ENCODE results near the gene MYOM1.
"Not testable (repeated sequence)": the region's sequence is repeated elsewhere in the genome, so short reads cannot be mapped to it uniquely, and the experiment has no call there.

The MYOM1 gene

DNA sequence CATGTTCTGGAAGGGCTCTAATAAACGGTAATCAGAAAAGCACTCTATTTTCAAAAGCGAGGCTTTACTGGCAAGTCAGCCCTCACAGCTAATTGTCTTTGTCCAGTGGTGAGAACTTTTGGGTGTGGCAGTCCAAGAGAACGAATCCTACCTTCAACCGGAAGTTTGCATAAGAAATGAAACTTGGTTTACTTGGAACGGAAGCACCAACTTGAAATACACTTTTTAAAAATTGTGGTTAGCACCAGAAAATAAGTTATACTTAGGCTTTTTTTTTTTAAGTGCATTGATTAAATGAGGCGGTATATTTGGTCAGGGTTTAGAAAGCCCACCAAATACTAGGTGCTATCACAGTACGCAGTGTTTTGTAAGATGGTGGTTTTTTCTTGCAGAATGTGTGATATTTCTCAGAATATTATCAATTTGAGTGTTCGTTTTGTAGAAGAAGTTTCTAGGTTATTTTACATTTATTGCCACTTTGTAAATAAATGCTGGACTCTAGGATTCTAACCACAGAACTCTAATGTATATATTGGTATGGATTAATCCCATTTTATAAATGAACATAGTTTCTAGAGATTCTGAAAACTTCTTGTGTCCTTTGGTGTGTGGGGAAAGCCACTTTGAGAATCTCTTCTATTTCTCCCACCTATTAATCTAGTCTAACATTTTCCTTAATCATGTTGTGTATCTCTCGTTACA is 29.0 kb upstream of the MYOM1 start:
- DNase-seq = no peak

DNA sequence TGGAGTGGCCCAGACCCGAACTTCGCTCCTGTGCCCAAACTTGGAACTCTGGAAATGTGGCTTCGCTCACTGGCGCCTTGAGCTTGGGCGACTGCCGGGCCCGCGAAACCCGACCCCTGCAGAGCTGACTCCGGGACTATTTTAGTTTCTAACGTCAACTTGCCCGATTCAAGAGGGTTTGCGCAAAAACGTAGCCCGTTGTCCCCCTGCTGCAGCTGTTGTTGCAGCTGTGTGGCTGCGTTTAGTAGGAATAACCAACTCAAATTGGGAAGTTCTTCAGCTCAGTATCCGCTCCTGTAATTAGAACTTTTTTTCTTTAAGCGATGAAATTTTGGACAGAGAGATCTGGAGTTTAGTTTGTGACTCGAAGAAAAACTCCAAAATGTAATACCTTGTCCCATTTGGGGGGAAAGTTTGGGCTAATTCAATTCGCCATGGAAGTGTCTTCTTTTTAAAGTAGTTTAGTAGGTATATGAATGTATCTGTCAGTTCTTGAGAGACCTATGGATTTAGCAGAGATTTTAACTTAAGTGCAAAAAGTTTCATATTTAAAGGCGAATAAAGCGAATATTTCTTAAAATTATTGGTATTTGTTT is 28.4 kb upstream of the MYOM1 start:
- no peak for DNase-seq

DNA sequence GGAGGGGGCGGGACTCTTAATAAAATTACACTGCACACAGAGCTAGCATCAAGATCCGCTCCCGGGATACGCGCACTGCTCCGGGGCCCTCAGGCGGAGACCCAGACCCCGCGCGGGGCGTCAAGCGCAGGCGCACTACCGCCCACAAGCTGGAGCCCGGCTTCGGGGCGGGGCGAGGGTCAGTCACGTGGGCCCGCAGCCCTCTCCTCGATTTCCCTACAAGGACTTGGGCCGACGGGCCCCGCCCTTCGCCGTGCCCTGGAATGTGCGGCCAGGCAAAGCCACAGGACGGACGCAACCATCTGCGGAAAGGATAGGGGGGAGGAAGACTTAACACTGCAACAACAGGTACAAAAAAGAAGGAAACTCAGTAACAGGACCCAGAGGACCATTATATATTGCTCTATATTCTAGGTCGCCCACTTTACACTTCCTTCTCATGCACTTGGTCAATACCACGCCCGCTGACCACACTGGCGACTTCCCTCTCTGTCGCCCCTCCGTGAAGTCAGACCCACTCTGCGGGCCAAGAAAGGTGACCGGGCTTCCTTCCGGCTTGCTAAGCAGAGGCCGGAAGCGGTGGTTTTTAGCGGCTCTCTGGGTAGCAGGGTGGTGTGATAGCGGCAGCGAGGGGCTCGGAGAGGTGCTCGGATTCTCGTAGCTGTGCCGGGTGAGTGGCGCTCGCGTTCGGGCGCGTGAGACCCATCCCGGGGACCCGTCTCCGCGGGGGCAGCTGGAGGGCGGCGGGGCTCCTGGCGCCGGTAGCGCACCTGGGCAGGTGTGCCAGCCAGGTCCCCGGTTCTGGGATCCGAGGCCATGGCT is 27.7 kb upstream of the MYOM1 start, which contains the start of gene MYL12A:
Gene MYL12A, plus strand, starts transcription at position 562 of the 822 bp plus-strand sequence. CDS start 5,447 bp downstream, outside the sequence.
- peak; percentile 83 for DNase-seq

DNA sequence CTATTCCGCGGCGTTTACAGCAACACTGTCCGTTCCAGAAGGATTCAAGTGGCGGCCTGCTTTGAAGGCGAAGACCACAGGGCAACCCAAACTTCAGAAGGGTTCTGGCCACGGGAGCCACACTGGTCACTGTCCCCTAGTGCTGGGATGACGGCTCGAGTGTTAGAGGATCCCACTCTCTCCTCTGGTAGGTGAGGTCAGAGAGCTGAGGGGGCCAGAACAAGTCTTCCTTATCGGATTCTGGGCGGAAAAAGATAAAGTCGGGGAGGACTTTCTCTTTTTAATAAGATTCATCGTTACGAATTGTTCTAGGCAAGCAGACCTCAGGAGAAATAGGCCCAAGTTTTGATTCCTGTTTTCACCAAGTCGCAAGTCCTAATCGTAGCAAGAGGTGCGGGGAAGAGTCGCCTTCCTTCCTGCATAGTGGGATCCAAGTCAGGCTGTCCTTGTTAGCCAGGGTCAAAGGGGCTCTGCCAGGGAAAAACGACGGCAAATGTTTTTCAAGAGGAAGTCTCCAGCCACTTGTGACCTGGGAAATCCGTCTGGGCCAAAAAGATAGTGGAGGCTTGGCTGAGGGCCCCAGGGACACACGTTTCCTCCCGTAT is 27.0 kb upstream of the MYOM1 start:
- no peak for DNase-seq

DNA sequence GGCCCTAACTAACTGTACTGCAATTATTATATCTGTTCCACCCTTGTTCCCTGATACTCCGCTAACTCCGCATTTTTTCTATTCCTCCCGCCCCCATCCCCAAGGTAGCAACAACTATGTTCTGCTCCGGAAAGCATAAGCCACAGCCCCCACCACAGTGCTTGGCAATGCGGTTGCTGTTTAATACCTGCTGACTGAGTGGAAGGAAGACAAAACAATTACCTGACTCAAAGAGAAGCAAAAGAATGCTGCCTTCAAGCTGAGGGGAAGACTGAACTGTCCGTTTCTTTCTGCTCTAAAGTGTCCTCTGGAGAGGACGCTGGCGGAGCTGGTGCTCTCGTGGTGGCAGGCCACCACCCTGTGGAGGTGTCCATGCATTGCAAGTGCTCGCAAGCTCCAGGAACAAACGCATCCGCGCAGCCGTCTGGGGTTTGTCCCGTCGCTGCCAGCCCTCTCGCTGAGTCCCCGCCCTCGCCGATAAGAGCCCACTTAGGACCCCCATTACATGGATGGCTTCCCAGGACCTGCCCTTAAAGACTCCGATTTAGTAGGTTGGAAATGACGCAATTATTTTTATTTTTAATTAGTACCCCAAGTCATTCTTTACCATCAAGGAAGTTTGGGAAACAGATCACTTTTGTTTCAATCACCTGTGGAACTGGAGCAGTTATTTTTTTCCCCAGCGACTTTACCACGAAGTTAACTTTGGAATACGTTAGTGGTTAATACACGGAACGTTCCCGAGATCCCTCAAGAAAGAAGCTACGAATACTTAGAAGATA is 26.3 kb upstream of the MYOM1 start:
- peak; percentile 43 for DNase-seq

DNA sequence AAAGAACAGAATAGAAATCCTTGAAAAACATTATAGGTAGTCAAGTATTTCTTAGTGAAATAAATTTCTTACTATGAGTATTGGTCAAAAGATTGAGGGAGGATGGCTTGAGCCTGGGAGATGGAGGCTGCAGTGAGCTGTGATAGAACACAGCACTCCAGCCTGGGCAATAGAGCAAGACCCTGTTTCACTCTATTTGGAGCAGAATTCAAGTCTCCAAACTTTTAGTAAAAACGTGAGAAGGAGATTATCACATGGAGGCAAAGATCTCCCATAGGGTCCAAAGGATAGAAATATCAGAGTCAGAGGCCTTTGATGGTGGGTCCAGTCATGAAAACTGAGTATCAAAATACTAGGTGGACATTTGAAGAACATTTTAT is 25.4 kb upstream of the MYOM1 start:
- DNase-seq = no peak

DNA sequence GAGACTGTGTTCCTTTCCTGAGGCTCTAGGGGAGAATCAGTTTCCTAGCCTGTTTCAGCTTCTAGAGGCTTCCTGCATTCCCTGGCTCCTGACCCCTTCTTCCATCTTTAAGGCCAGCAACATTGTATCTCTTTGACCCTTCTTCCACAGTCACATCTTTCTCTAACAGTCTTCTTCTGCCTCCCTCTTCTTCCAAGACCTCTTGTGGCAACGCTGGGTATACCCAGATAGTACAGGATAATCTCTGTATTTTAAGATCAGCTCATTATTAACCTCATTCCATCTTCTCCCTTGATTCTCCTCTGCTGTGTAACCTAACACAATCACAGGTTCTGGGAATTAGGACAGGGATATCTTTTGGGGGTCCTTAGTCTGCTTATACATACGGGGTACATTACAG is 19.0 kb upstream of the MYOM1 start:
- DNase-seq = no peak

DNA sequence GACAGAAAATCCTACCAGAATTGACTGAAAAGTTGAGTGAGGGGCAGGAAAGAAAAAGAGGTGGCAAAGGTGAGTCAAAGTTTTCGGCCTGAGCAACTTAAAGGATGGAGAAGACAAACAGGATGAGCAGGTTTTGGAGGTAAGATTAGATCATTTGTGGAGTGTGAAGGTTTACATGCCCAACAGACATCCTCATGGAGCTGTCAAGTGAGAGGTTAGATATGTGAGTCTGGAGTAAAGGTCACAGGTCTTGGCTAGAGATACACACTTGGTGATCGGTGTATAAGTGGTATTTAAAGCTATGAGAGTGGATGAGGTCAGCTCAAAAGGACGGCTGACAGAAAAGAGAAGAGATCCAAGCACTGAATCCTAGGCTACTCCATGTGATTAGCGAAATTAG is 16.7 kb upstream of the MYOM1 start:
- no peak for DNase-seq

DNA sequence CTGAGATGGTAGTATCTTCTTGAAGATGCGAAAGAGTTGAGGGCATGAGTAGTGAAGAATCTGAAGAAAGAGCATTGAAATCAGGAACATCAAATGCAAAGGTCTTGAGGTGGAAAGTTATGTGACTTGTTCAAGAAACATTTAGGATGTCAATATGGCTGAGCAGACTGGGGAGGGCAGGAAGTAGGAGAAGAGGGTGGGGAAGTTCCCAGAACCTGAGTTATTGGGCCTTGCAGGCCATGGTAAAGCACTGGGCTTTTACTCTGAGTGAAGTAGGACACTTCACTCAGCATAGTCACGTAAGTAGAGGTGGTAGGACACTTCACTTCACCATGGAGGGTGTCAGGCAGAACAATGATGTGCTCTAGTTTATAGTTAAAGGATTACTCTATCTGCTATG is 16.1 kb upstream of the MYOM1 start:
- no peak for DNase-seq

DNA sequence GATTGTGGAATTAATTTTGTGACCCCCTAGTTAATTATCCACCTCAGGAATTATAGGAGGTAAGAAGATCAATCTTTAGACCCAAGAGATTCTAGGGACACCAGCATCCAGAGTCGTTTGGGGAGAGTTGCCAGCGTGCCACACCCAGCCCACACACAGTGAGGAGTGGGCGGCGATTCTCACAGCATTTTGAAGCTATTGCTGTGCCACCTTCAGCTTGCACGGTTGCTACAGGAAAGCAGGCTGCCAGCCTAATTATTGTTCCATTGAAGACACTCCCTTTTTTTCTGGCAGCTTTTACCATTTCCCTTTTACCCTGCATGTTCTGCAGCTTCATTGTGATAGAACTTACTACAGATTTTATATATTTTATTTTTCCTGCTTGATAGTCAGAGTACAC is 14.7 kb upstream of the MYOM1 start:
- no peak for DNase-seq

DNA sequence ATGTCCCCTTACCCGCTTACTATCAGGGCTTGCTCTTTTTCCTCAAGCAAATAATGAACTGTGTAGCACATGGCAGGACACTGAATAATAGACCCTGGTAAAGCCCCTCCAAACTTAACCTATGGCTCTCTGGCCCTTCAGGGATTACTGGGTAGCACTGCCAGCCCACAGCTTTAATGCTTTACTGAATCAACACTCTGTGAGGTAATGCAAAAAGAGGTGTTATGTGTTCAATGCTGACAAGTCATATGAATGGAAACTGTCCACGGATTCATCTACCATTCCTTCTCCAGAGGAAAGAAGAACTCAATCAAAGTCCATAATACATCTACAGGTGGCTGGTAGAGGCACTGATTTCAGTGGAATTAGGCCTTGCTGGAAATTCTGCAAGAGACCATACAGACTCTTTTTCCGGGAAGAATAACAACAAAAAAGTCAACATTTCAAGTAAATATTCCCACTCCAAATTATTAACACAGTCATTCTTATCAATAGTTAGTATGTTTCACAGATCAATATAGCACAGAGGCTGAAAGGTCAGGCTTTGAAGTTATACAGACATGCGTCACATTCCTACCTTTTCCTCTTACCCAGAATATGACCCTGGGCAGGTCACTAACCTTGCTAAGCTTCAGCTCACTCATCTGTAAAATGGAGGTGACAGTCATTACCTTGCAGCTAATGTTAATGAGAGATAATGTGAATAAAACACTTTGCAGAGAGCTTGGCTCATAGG is 13.8 kb upstream of the MYOM1 start:
- no peak for DNase-seq

DNA sequence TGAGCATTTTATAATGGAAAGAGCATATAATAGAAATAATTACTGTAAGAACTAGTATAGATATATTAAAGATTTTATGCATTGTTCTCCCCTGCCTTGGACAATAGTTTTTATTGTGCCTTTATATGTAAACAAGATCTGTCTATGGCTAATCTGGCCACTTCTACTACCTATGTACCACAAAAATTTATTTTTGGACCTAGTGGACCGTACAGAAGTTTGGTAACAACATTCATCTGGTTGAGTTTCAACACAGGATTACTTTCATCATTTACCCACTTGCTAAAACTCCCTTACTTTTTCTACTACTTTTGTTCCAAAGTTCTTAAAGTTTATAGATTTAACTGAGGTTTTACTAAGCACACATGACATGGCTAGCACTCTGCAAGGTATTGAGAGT is 13.2 kb upstream of the MYOM1 start:
- DNase-seq = no peak

DNA sequence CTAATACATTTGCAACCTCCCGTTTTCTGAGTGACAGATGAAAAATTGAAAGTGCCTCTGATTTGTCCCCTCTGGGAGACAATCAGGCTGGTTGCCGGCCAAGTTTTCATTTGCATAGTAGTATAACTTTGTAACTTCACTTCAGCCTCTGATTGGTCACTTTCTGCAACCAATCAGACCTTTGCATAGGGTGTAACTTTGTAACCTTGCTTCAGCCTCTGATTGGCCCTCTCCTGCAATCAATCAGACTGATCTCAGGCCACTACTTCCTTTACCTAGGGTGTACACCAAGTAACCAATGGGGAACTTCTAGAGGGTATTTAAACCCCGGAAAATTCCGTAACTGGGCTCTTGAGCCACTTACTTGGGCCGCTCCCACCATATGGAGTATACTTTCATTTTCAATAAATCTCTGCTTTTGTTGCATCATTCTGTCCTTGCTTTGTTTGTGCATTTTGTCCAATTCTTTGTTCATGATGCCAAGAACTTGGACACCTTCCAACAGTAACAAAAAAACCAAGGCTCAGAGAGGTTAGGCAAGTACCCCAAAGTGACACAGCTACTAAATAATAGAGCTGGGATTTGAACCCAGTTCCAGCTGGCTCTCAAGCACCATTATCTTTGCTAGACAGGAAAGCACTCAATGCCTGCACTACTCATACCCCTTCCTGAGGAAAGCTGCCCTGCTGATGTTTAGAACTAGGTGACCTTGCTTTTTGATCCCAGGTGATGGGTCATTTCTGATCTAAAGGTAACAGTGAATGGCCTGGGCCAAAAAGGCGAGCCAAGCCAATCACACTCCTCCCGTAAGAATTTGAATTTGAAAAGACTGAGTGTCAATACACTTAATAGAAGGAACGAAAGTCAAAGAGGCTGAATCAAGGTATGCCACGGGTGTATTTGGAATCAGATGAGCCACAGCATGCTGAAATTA is 10.9 kb upstream of the MYOM1 start:
- DNase-seq = no peak

DNA sequence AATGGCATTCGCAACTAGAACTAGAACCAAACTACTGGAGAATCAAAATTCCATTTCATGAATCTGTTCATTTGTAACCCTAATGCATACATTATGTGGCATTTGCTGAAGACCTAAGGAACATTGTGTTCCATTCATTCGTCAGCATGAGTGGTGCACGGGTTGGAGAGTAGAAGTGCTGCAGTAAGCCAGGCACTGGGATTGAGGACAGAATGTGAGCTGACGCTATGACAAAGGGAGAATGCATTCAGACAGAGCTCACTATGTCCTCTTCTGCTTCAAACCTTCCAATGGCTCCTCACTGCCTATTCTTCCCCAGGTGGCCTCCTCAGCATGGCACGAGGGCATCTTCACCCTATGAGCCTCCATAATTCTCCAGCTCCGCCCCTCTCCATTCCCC is 6.3 kb upstream of the MYOM1 start:
- no peak for DNase-seq

DNA sequence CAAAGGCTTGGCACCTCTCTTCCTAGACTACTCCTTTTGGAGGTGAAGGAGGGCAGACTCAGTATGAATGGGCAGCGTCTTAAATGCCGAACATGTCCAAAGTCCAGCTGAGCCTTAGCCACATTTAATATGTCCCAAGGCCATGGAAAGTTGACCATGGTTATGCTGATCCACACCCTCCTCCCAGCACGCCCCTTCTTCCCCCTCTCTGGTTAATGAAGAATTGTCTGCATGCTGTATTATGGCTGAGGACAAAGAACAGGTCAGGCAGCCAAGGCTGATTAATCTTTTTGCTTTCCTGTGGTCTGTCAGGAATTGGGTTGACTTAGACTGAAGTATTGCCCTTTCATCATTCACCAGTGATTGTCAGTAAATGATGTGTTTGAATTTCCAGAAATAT is 5.8 kb upstream of the MYOM1 start:
- no peak for DNase-seq

DNA sequence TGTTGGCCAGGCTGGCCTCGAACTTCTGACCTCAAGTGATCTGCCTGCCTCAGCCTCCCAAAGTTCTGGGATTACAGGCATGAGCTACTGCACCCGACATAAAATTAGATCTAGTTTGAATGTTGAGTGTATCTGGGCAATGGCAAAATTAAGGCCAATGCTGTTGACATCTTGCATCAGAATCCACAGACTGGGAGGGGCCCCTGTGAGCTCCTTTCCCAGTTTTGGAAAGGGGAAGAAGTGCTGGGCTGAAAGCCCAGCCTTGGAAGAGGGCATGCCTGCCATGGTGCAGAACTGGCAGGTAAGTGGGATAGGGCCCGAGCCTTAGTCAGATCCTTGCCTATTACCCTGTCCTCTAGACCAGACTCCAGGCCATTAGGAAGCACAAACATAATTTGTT is 4.5 kb upstream of the MYOM1 start:
- no peak for DNase-seq

DNA sequence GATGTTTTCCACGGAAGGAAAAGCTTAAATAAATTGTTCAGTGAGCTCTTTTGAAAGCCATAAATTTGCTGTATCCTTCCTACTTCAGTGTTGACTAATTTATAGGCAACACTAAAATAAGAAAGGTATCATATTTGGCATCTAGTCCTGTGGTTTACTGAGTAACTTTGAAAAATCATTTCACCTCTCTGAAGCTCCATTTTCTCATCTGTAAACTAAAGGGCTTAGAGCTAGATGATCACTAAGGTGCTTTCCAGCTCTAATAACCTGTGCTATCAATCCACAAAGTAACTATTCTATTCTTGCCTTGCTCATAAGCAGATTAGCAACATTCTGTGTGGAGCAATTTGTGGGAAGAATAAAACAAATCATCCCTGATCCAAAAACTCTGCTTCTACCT is 3.6 kb upstream of the MYOM1 start:
- no peak for DNase-seq

DNA sequence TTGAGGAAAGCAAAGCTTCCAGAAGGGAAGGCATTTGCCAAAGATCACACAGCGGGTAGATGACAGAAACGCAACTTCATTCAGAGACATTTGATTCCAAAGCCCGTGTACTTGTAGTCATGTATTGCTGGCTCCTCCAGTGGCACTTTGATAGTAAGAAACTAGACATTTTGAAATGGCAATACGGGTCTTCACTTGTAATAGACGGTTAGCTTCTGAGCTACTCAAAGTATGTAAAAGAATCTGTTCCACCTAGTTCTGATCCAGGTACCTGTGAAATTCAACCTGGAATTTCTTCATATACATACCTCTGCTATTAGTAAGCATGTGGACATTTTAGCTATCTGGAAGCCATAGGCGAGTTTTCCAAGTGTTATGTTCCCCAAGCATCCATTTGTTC is 1.7 kb upstream of the MYOM1 start:
- no peak for DNase-seq

DNA sequence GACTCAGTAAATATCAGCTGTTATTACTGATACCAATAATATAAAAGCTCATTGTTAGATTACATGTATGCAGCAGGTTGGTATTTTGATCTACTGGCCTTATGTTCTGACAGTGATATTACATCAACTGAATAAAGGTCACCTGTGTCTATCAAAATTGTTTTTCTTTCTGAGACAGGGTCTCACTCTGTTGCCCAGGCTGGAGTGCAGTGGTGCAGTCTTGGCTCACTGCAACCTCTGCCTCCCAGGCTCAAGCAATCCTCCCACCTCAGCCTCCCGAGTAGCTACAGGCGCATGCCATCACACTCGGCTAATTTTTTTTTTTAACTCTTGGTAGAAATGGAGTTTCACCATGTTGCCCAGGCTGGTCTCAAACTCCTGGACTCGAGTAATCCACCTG is 1.1 kb upstream of the MYOM1 start:
- DNase-seq = not testable (repeated sequence)

DNA sequence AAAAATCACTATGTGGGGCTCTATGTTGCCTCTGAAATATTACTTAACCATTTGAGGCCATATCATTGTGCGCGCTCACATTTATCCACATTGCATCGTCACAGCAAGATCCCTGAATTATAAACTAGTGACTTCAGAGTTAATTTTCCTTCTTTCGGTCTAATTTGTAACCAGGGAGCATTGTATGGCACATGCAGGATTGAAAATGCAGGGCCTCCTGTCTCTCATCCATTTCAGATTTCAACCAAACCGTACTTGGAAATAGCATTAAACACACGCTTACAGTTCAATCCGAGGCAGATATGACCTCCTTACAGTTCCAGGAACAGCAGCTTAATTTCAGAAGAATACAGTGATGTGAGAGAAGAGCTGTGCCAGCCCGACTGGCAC is 532 bp downstream of the MYOM1 start:
- DNase-seq = no peak

DNA sequence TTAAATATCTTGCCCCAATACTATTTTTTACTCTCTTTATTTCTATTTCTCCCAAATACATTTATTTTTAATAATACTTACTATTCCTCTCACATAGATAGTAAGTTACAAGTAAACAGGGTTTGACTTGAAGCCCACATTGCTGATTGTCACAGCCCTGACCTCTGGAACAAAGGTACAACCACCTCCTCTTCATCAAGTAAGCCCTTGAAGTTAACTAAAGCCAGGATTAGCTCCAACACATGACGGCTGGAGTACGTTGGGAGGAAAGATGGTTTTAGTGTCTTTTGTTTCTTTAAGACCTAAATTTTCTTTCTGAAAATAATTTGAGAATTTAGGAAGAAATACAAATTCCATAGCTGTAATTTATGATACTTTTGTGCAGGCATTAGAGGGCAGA is 949 bp downstream of the MYOM1 start:
- DNase-seq = no peak
